Activated T-helper 1 cell treated with anti-CD3 and anti-CD28 coated beads, Interleukin-2, amount 50 U/mL, for 16 hours (primary cell): ENCODE measurements around the gene GRIN3A.
"Not testable (repeated sequence)": the region's sequence is repeated elsewhere in the genome, so short reads cannot be mapped to it uniquely, and the experiment has no call there.

ENCODE experiments used
- DNase-seq, 2 donors: peaks; one replicate each; pipeline ENCODE4 v3.0.0-alpha.2; 2020; ENCODE audit warnings: low read depth in 1 of 2, low spot score in 1 of 2

The GRIN3A gene

DNA sequence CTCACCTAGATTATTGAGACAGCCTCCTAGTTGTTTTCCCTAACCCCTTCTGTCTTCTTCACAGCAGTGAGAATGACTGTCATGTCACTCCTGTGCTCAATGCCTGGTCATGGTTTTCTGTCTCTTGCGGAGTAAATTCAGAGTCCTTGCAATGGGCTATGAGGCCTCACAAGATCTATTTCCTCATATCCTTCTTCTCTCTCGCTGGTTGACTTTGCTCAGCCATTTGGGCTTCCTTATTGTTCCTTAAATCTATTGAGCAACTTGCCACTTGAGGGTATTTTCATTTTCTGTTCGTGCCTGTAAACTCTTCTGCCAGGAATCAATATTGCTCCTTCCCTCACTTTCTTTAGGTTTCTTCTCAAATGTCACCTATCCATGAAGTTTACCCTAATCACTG is 152.7 kb downstream of the GRIN3A start:
- DNase-seq, result no peak

GRCh38 chr9:101582553-101582952 is 155.9 kb downstream of the GRIN3A start:
- no peak for DNase-seq

DNA sequence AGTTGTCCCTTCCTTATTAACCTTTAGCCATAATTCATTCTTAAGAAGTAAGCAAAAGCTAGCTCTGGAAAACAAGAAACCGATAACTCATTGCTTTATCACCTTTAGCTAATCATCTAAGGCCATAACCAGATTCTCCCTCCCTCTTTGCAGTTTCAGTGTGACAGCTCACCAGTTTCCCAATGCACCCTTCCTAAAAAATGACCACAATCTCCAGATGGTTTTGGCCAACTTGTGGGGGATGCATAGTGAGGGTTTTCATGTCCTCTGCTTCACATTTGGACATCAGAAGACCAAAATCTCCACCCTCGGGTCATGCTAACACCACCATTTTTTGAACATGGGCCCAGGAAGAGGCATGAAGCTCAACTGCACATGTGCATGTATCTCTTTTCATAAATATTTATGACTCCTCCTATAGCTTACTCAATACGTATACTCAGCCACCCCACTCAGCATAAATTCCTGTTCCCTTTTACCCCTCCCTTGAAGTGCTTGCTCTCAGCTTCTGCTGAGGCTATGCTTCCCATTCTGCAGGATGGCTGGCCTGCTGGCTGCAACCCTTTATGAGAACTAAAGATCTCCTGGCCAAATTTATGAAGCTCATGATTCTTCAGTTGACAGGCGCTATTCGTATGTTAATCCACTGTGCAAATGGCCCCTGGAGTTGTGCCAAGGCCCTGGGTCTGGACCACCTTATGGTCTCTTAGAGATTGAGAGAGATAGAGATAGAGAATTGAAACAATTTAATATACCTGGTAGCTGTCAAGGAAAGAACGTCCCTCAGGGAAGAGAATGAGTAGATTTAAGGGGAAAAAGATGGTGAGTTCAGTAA is 158.5 kb downstream of the GRIN3A start:
- no peak for DNase-seq

DNA sequence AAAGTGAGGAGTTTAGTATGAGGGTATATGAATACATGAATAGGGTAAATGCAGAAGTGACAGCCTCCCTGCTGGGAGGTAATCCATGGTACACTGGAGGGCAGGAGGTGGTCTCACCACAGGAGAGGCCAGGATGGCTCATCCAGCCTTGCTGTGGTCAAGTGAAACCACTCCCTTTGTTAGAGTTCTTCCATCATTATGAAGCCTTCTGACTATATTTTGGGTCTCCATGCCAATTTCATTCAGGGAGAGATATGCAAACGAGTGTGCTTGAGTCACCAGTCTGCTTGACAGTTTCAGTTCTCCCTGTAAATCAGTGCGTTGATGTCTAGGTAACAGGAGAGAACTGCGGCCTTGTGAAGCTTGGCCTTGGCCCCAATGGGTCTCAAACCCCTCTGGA is 160.1 kb downstream of the GRIN3A start:
- no peak for DNase-seq

- DNase-seq, result no peak
These were observed 163.6 kb downstream of the GRIN3A start for GRCh38 chr9:101574731-101575333.

GRCh38 chr9:101572316-101572715 is 166.1 kb downstream of the GRIN3A start:
- DNase-seq, result no peak

GRCh38 chr9:101571114-101571513 is 167.3 kb downstream of the GRIN3A start:
- DNase-seq, result no peak

- DNase-seq, result no peak
These were observed 168.5 kb downstream of the GRIN3A start for GRCh38 chr9:101569741-101570501.

DNA sequence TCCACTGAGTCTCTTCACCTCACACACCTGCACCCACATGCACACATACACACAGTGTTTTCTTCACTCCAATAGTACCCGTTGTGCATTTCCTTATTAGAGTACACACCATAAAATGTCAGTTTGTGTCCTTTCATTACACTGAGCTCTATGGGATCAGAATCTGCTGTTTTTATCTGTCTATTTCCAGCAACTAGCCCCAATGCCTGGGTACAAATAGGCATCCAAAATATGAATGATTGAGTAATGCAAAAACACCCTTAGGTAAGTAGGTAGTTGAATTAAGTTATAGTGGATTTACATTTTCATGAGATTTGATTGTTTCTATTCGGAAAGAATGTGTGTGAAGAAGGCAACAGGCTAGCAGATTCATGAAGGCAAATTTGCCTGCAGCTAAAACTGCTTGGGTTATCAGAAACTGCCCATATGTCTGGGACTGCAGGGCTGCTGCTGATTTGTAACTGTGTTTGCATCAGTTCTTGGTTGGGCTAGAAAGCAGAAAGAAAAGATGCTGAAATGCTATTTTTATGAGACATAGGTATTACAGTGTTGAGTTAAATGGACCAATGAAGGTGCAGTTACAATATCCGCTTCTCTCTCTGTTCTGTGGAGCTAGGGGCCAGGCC is 170.6 kb downstream of the GRIN3A start:
- DNase-seq, result no peak

DNA sequence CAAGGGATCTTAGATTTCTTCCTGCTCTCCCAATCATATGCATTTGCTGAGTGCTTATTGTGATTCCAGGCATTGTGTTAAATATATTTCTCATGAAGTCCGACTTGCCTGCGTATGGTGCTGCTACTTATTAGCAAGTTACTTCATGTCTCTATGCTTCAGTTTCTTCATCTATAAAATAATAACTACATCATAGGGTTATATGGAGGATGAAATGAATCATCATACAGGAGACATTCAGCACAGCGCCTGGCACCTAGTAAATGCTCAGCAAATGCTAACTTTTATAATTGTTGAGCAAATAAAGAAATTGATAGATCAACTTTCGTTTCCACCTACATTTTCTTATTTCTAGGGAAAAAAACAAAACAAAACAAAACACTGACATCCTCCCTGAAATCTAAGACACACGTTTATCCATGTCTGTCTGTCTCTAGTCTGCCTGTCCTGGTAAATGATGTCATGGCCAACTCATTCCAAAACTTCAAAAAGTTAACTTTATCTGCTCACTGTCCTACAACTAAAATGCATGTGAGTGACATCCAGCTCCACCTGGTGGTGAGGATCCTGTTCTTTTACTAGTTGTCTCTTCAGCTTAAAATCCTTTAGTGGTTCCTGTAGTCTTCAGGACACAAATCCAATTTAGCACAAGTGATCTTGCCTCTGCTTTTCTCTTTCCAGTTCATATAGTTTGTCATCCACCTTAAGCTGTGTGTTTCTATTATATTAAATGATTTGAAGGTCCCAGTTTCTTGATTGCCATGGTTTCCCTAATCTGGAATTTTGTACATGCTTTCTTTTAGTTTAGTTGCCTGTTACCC is 171.3 kb downstream of the GRIN3A start:
- no peak for DNase-seq

- no peak for DNase-seq
These were observed 174.2 kb downstream of the GRIN3A start for GRCh38 chr9:101564252-101564651.

GRCh38 chr9:101562966-101563365 is 175.5 kb downstream of the GRIN3A start:
- DNase-seq, result no peak

DNA sequence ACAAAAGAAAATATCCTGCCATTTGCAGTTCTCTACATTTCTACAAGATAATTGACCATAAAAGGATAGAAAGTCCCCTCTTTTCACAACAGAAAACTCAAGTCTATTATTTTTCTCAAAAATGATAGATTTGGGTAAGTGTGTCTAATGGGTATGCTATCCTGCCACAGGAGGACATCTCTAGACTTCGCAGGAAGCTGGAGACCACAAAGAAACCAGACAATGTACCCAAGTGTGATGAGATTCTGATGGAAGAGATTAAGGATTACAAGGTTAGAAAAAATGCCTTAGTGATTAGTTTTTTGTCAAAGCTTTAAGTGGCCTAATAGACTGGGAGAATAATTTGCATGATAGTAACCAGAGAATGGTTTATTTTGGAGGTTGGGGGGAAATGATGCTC is 176.7 kb downstream of the GRIN3A start:
- DNase-seq, result no peak

GRCh38 chr9:101549472-101550098 is 188.9 kb downstream of the GRIN3A start:
- not testable (repeated sequence) for DNase-seq

- DNase-seq, result no peak
These were observed 195.2 kb downstream of the GRIN3A start for GRCh38 chr9:101543098-101543735.

DNA sequence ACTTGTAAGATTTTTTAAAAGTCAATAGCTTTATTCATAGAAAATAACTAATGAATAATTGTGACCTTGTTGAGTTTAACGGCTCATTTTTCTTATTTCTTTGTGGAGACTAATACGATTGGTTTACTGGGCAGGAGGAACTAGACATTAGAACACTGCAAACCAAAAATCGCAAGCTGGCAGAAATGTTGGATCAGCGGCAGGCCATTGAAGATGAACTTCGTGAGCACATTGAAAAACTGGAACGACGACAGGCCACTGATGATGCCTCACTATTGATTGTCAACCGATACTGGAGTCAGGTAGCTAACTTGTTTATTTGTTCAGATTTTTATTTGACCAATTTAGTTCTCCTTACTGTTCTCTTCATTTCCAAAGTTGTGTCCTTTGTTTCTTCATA is 198.4 kb downstream of the GRIN3A start:
- DNase-seq, result no peak

DNA sequence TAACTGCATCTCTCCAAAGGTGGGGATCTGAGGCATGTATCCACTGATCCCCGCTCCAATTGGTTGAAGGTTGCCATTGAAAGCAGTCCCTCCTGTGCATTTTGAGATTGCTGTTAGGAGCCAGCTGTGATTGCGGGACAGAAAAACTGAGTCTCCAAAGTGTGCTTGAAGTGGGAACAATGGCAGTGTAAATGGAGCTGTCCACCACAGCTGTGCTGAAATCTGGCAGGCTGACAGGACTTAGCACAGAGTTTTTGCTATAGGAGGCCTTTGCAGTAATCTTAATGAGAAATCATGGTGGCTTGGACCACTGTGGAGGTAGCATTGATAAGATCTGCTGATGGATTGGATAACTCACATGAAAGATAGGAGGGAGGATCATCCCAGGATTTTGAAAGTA is 201.5 kb downstream of the GRIN3A start:
- no peak for DNase-seq

GRCh38 chr9:101536351-101536750 is 202.1 kb downstream of the GRIN3A start:
- DNase-seq, result no peak

GRCh38 chr9:101533334-101534204 is 204.9 kb downstream of the GRIN3A start, which contains the start of gene RNF20:
Gene RNF20, plus strand, starts transcription at chr9:101533853. Its CDS starts 1,571 bp downstream, at chr9:101535424.
- peak; percentile 97 to 99 for DNase-seq
